Activated naive CD8-positive, alpha-beta T cell (primary cell): ENCODE data around the gene PRDX5.
A peak's percentile ranks its signal among the peaks of the same experiment; 100 is the strongest.

ENCODE experiments used
- H3K27ac Mint-ChIP-seq: one replicate; pipeline ENCODE4 v1.8.0; 2021; ENCODE audit warnings: mixed read lengths
- H3K27me3 Mint-ChIP-seq: one replicate; pipeline ENCODE4 v1.8.0; 2021; ENCODE audit warnings: mixed read lengths
- H3K36me3 Mint-ChIP-seq: one replicate; pipeline ENCODE4 v1.8.0; 2021; ENCODE audit warnings: mixed read lengths
- H3K4me1 Mint-ChIP-seq: one replicate; pipeline ENCODE4 v1.8.0; 2021; ENCODE audit warnings: low read depth, mixed read lengths
- H3K4me3 Mint-ChIP-seq: one replicate; pipeline ENCODE4 v1.8.0; 2021; ENCODE audit warnings: mild to moderate bottlenecking, mixed read lengths
- H3K9me3 Mint-ChIP-seq: one replicate; pipeline ENCODE4 v1.8.0; 2021; ENCODE audit warnings: low read depth, mixed read lengths

The PRDX5 gene

DNA sequence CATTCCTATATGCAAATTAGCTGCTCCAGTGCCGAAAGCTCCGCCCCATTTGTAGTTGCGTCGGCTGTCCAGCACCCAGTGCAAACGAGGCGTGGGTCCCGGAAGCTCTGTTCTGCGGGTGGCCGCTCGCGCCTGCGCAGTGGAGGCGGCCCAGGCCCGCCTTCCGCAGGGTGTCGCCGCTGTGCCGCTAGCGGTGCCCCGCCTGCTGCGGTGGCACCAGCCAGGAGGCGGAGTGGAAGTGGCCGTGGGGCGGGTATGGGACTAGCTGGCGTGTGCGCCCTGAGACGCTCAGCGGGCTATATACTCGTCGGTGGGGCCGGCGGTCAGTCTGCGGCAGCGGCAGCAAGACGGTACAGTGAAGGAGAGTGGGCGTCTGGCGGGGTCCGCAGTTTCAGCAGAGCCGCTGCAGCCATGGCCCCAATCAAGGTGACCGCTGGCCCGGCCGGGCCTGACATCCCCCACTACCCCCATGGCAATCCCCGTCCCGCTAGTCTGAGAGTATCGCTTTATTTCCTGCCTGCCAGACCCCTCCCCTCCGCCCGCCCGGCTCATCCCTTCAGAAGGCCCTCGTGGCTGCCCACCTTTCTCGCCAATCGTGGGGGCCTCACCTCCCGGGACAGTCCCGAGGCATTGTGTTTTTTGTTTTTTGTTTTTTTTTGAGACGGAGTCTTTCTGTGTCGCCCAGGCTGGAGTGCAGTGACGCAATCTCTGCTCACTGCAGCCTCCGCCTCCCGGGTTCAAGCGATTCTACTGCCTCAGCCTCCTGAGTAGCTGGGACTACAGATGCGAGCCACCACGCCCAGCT is at the start of gene PRDX5:
PRDX5 (plus strand) TSS at position 161 of the 805 bp plus-strand sequence; CDS start at position 256, 95 bp downstream.
- peak within 1 kb of the TSS; percentile 99 for H3K27ac Mint-ChIP-seq
- peak within 1 kb of the TSS; percentile 97 for H3K4me3 Mint-ChIP-seq
- no peaks in the 10 kb centered on the region for H3K27me3 Mint-ChIP-seq
- H3K9me3 Mint-ChIP-seq: no peaks in the 10 kb centered on the region
- peaks cover 30% of the 10 kb centered on the region for H3K4me1 Mint-ChIP-seq
- H3K36me3 Mint-ChIP-seq: peaks cover 8% of the 10 kb centered on the region

- H3K27me3 Mint-ChIP-seq: no peaks in the 10 kb centered on the region
- no peaks in the 10 kb centered on the region for H3K9me3 Mint-ChIP-seq
These were observed 48.9 kb upstream of the PRDX5 start for GRCh38 chr11:64268893-64269539.

DNA sequence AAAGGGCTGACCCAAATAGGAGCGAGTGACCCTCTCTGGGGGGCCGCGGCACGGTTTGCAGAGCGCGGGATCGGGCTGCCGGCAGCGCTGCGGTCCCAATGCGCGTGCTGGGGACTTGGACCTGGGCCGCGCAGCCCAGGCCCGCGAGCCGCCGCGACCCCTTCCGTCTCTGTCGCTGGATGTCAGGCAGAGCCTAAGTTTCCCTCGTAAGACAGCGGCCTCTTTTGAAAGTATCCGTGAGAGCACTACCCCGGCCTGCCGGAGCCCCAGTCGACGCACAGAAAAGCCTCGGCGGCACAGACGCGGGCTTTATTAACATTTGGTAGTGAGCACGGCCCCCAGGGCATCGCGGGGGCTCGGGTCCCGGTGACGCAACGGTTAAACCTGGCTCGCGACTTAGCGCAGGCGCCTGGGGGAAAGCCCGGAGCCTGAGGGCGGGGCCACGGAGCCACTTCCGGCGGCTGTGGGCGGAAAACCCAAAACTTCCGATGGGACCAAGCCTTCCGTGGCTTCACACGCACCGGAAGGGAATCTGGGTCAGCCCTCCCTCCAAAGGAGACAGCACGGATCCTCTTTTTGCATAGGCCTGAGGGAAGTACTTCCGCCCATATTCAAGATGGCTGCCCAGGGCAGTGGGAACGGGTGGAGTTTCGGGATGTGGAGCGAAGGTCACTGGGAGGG is 48.2 kb upstream of the PRDX5 start:
- peaks cover 17% of the 10 kb centered on the region for H3K4me1 Mint-ChIP-seq
- peak overlapping the region; percentile 96 for H3K27ac Mint-ChIP-seq
- peak overlapping the region; percentile 98 for H3K4me3 Mint-ChIP-seq
- H3K36me3 Mint-ChIP-seq: peaks cover 2% of the 10 kb centered on the region
- H3K27me3 Mint-ChIP-seq: no peaks in the 10 kb centered on the region
- H3K9me3 Mint-ChIP-seq: no peaks in the 10 kb centered on the region

More at GRCh38 chr11:64268893-64269539, 48.9 kb upstream of the PRDX5 start:
- Mint-ChIP-seq H3K4me1 (peaks cover 17% of the 10 kb centered on the region), H3K36me3 (peaks cover 2% of the 10 kb centered on the region), H3K27ac (peak overlapping the region; percentile 96), H3K4me3 (peak overlapping the region; percentile 98)

DNA sequence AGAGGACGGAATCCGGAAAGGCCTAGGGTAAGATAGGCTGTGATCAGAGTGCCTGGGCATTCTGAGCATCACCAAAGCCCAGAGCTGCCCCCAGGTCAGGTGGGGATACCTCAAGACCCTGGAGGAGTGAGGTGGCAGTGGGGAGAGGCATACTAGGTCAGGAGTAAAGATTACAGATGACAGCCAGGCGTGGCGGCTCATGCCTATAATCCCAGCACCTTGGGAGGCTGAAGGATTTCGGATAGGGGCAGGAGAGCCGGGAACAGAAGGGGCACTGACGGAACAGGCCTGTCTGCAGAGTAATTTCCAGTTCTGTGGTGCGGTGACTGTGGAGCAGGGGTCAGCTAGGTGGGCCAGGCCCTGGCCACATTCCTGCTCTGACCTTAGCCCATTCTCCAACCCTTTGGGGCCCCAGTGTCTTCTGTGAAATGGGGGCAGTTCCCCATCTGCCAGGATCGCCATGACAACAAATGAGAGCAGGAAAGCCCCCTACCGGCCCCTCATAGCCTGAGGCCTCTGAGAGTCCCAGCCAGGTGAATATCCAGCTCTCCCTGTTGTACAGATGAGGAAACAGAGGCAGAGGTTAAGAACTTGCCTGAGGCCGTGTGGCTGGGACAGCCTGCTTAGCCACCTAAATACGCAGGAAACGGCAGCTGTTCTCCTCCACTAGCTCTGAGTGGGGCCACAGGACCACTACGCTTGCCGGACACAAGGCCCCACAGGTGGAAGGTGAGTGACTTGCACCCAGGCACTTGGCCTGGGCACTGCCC is 42.7 kb upstream of the PRDX5 start:
- Mint-ChIP-seq H3K36me3 (peaks cover 3% of the 10 kb centered on the region), H3K9me3 (no peaks in the 10 kb centered on the region), H3K4me1 (peaks cover 3% of the 10 kb centered on the region), H3K27ac (no peak overlapping the region), H3K27me3 (no peaks in the 10 kb centered on the region), H3K4me3 (no peak overlapping the region)

DNA sequence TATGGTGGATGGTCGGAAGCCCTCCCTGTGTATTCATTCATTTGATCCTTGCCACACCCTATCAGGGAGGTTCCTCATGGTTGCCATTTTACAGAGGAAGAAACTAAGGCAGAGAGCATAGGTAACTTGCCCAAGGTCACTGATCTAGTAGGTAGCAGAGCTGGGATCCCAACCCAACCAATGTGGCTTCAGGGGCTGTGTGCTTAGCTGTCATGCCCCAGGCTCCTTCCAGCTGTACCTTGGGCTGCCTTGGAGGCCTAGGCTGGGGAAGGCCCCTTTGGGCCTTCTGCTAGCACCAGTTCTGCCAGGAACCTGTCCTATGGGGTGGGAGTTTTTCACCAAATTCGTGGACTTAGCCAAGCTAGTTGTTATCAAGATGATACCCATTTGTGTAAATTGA is 42.1 kb upstream of the PRDX5 start:
- no peak overlapping the region for H3K27ac Mint-ChIP-seq
- no peak overlapping the region for H3K4me3 Mint-ChIP-seq
- peaks cover 3% of the 10 kb centered on the region for H3K4me1 Mint-ChIP-seq
- no peaks in the 10 kb centered on the region for H3K9me3 Mint-ChIP-seq
- H3K27me3 Mint-ChIP-seq: no peaks in the 10 kb centered on the region
- H3K36me3 Mint-ChIP-seq: peaks cover 3% of the 10 kb centered on the region

- Mint-ChIP-seq H3K27ac (no peak overlapping the region), H3K36me3 (peaks cover 3% of the 10 kb centered on the region)
These were observed 41.1 kb upstream of the PRDX5 start for GRCh38 chr11:64276653-64277431.

DNA sequence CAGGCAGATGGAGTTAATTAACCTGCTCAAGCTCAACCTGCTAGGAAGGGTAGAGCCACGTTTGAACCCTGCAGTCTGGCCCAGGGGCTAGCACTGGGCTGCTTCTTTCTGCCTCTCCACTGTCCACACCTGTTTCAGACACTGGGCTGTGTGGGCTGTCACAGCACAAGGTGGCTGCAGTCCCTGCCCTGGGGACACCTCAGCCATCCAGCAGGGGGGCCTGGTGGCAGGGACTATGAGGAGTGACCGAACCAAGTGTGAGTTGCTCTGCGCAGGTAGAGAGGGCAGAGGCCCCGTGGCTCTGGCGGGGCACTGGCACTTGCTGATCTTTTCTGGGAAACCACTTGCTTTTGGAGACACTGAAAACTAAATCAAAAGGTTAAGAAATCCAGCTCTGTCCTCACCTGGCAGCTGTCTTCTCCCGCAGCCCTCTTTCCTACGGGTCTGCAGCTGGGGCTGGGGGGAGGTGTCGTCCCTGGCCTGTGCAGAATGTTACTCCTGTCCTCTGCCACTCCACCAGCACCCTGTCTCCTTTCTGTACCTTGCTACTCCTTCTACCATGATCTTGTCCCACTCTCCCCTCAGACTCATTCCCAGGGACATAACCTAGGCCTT is 39.2 kb upstream of the PRDX5 start:
- Mint-ChIP-seq H3K9me3 (no peaks in the 10 kb centered on the region), H3K4me3 (no peak overlapping the region), H3K27ac (no peak overlapping the region), H3K4me1 (peaks cover 4% of the 10 kb centered on the region), H3K36me3 (peaks cover 3% of the 10 kb centered on the region), H3K27me3 (no peaks in the 10 kb centered on the region)

More at GRCh38 chr11:64276653-64277431, 41.1 kb upstream of the PRDX5 start:
- Mint-ChIP-seq H3K9me3 (no peaks in the 10 kb centered on the region), H3K4me1 (peaks cover 3% of the 10 kb centered on the region), H3K4me3 (no peak overlapping the region), H3K27me3 (no peaks in the 10 kb centered on the region)

GRCh38 chr11:64281957-64282770 is 35.8 kb upstream of the PRDX5 start:
- Mint-ChIP-seq H3K4me3 (no peak overlapping the region), H3K36me3 (peaks cover 3% of the 10 kb centered on the region), H3K27me3 (no peaks in the 10 kb centered on the region), H3K4me1 (peaks cover 15% of the 10 kb centered on the region), H3K9me3 (no peaks in the 10 kb centered on the region), H3K27ac (no peak overlapping the region)

DNA sequence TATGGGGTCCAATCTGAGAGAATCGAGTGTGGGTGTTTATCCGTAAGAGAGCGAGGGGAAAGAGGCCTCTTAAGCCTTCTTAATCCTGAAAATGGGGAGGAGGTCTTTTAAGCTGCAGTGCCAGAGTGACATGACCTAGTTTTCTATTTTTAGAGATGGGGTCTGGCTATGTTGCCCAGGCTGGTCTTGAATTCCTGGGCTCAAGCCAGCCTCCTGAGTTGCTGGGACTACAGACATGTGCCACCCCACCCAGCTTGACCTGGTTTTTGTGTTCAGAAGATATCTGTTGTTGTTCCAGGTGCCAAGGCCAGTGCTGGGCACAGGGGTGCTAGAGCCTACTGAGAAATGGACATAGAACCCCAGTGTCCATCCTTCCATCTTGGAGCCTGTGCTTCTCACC is 34.8 kb upstream of the PRDX5 start:
- no peaks in the 10 kb centered on the region for H3K9me3 Mint-ChIP-seq
- peak overlapping the region; percentile 30 for H3K4me3 Mint-ChIP-seq
- peaks cover 15% of the 10 kb centered on the region for H3K4me1 Mint-ChIP-seq
- H3K27ac Mint-ChIP-seq: no peak overlapping the region
- H3K36me3 Mint-ChIP-seq: peaks cover 3% of the 10 kb centered on the region
- H3K27me3 Mint-ChIP-seq: no peaks in the 10 kb centered on the region

- Mint-ChIP-seq H3K4me3 (peak within 1 kb of the TSS; percentile 86), H3K4me1 (peaks cover 15% of the 10 kb centered on the region), H3K9me3 (no peaks in the 10 kb centered on the region), H3K27me3 (no peaks in the 10 kb centered on the region), H3K36me3 (no peaks in the 10 kb centered on the region), H3K27ac (peak within 1 kb of the TSS; percentile 87)
These were observed 33.6 kb upstream of the PRDX5 start, which contains the start of gene BAD for GRCh38 chr11:64284048-64284961. Gene BAD, minus strand, starts transcription at chr11:64284665. Its CDS starts 297 bp downstream, at chr11:64284368.

- H3K4me3 Mint-ChIP-seq: peak within 1 kb of the TSS; percentile 86
- H3K9me3 Mint-ChIP-seq: no peaks in the 10 kb centered on the region
- no peaks in the 10 kb centered on the region for H3K36me3 Mint-ChIP-seq
- peaks cover 15% of the 10 kb centered on the region for H3K4me1 Mint-ChIP-seq
- H3K27me3 Mint-ChIP-seq: no peaks in the 10 kb centered on the region
- H3K27ac Mint-ChIP-seq: peak within 1 kb of the TSS; percentile 87
These were observed 32.7 kb upstream of the PRDX5 start, which contains the start of gene GPR137 for GRCh38 chr11:64284962-64285884. Gene GPR137, plus strand, starts transcription at chr11:64285848. Its CDS starts 677 bp downstream, at chr11:64286525.
